CD4-positive, alpha-beta memory T cell (primary cell): ENCODE results near the gene PELI2. TPM values are rescaled to one million over a fixed set of nuclear protein-coding genes. Genes with fewer than 3 reads are reported as not detected.
"Not testable (repeated sequence)": the region's sequence is repeated elsewhere in the genome, so short reads cannot be mapped to it uniquely, and the experiment has no call there.

Experiments used
- CTCF ChIA-PET: fragments of 350-600 bp; sonication (Branson Sonifier 250); formaldehyde crosslinking; loops from one replicate; lab custom pipeline; 2021; ENCODE audit warnings: inconsistent platforms; ENCODE audit not compliant: partially characterized antibody; lab: Charles Lee
- POLR2A ChIA-PET: fragments of 350-600 bp; sonication (Branson Sonifier 250); formaldehyde crosslinking; loops from one replicate; lab custom pipeline; 2021; ENCODE audit not compliant: partially characterized antibody; lab: Charles Lee
- DNase-seq, 5 donors: peaks; one replicate each; pipeline versions ENCODE4 v3.0.0 to v3.0.0-alpha.2; 2020 to 2022; ENCODE audit warnings: mixed read lengths in 1 of 5
- H3K27ac ChIP-seq: one replicate; pipeline ENCODE4 v1.7.0; 2013; ENCODE audit warnings: low read depth, low read length
- H3K27me3 ChIP-seq: 2 replicates; pipeline ENCODE4 v1.7.0; 2013; ENCODE audit warnings: mild to moderate bottlenecking, low read length, moderate library complexity; ENCODE audit not compliant: insufficient read depth
- H3K36me3 ChIP-seq: 2 replicates; pipeline ENCODE4 v1.7.0; 2013; ENCODE audit warnings: mild to moderate bottlenecking, low read length, moderate library complexity; ENCODE audit not compliant: insufficient read depth
- H3K4me1 ChIP-seq: 2 replicates; pipeline ENCODE4 v1.7.0; 2013; ENCODE audit warnings: mild to moderate bottlenecking, low read length, moderate library complexity; ENCODE audit not compliant: insufficient read depth
- H3K4me3 ChIP-seq, 2 donors: one replicate each; pipeline ENCODE4 v1.7.0; 2013; ENCODE audit warnings: low read length in 2 of 2, mild to moderate bottlenecking in 1 of 2
- H3K9me3 ChIP-seq, 2 donors: one replicate each; pipeline ENCODE4 v1.7.0; 2013; ENCODE audit warnings: low read length in 2 of 2, control low read depth in 1 of 2; ENCODE audit not compliant: control insufficient read depth in 1 of 2
- H3K27ac Mint-ChIP-seq, 7 donors: one replicate each; pipeline ENCODE4 v1.8.0; 2020 to 2021; ENCODE audit warnings: mixed read lengths in 7 of 7, mild to moderate bottlenecking in 6 of 7, inconsistent platforms in 3 of 7, moderate library complexity in 3 of 7
- H3K27me3 Mint-ChIP-seq, 2 donors: one replicate each; pipeline ENCODE4 v1.8.0; 2020 to 2021; ENCODE audit warnings: mixed read lengths in 2 of 2
- H3K36me3 Mint-ChIP-seq, 2 donors: one replicate each; pipeline ENCODE4 v1.8.0; 2020 to 2021; ENCODE audit warnings: mixed read lengths in 2 of 2, inconsistent platforms in 1 of 2, mild to moderate bottlenecking in 1 of 2
- H3K4me1 Mint-ChIP-seq, 4 donors: one replicate each; pipeline ENCODE4 v1.8.0; 2020 to 2021; ENCODE audit warnings: mixed read lengths in 4 of 4, mild to moderate bottlenecking in 1 of 4
- H3K4me3 Mint-ChIP-seq, 8 donors: one replicate each; pipeline ENCODE4 v1.8.0; 2020 to 2021; ENCODE audit warnings: mixed read lengths in 8 of 8, mild to moderate bottlenecking in 7 of 8, moderate library complexity in 6 of 8, inconsistent platforms in 3 of 8
- H3K9me3 Mint-ChIP-seq, 8 donors: one replicate each; pipeline ENCODE4 v1.8.0; 2020 to 2021; ENCODE audit warnings: mixed read lengths in 8 of 8, mild to moderate bottlenecking in 5 of 8, inconsistent platforms in 3 of 8, moderate library complexity in 1 of 8
- intact Hi-C: fragments of 100-400 bp; cut with micrococcal nuclease; formaldehyde crosslinking; loops from one replicate; pipeline ENCODE4 v1.15.1; 2023
- polyA plus RNA-seq, 2 donors: library from polyadenylated mRNA; unstranded; fragments of 300-500 nt; fragmentation: Illumina TruSeq; gene quantifications; one replicate each; pipeline ENCODE4 v1.2.3, GENCODE V29; 2021
- total RNA-seq, 2 experiments: library from RNA; stranded (reverse); gene quantifications; one replicate each; pipeline ENCODE4 v1.2.3, GENCODE V29; 2021

PELI2 gene
- total and polyA plus RNA-seq, 4 experiments from 2014 or later: 1.2 to 16.4 (median 7.8) TPM

DNA sequence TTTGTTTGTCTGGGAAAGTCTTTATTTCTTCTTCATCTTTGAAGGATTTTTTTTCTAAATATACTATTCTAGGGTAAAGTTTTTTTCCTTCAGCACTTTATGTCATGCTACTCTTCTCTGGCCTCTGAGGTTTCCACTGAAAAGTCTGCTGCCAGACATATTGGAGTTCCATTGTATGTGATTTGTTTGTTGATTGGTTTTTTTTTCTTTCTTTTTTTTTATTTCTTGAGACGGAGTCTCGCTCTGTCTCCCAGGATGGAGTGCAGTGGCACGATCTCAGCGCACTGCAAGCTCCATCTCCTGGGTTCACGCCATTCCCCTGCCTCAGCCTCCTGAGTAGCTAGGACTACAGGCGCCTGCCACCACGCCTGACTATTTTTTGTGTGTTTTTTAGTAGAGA lies 48.4 kb downstream of the PELI2 start:
- H3K4me1 ChIP-seq, H3K27ac Mint-ChIP-seq, CTCF ChIA-PET, intact Hi-C loops, POLR2A ChIA-PET, H3K27me3 ChIP-seq, H3K4me3 ChIP-seq, H3K36me3 ChIP-seq, H3K27me3 Mint-ChIP-seq, H3K9me3 ChIP-seq, DNase-seq, H3K27ac ChIP-seq: not testable (repeated sequence)
- H3K4me3 Mint-ChIP-seq: peak overlapping the region in 1 of 8 donors; percentile 5
- peaks cover 10 to 30% (median 17%) of the 10 kb centered on the region in 4 donors for H3K4me1 Mint-ChIP-seq
- peaks cover 0 to 56% (median 47%) of the 10 kb centered on the region in 8 donors for H3K9me3 Mint-ChIP-seq
- H3K36me3 Mint-ChIP-seq: peaks cover 22 to 33% of the 10 kb centered on the region in 2 donors

DNA sequence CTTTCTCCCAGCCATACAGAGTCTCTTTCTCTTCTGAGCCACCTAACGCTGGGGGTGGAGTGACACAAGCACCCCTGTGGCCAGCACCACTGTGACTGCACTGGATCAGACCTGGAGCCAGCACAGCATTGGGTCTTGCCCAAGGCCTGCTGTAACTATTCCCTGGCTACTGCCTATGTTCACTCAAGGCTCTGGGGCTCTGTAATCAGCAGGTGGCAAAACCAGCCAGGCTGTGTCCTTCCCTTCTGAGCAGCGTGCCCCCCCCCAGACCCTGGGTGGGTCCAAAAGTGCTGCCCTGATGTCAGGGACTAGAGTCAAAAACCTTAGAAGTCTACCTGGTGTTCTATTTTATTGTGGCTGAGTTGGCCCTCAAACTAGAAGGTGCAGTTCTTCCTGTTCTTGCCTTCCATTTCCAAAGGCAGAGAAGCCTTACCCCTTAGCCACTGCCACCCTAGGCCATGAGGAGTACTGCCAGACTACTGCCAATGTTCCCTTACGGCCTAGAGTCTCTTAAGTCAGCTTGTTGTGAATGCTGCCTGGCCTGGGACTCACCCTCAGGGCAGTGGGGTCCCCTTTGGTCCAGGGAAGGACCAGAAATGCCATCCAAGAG lies 49.9 kb downstream of the PELI2 start:
- no peaks in the 10 kb centered on the region for H3K27me3 ChIP-seq

DNA sequence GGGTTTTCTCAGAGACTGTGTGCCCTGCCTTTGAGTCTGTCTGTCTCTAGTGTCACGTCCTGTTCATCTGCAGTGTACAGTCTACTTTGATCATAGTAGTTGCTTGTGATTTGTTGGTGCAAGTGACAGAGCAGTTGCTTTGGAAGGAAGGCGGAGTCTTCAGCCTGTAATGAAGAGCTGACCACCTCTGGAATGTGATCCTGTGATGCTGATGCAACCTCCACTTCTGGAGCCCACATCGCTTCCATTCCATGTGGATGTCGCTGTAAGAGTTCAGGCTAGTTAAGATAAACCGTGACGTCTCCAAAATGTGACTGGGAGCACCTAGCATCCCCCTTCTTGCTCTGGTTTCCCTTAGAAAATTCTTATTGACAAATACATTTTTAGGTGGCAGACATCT lies 51.8 kb downstream of the PELI2 start:
- intact Hi-C loops: no loop called here
- POLR2A ChIA-PET: no interaction called here

More for the DNA sequence above, 49.9 kb downstream of the PELI2 start:
- peaks cover 0 to 5% of the 10 kb centered on the region in 2 donors for H3K9me3 ChIP-seq
- CTCF ChIA-PET: no interaction called here
- Mint-ChIP-seq H3K36me3 (peaks cover 20 to 26% of the 10 kb centered on the region in 2 donors), H3K4me3 (peak overlapping the region in 1 of 8 donors; percentile 14), H3K9me3 (peaks cover 3 to 46% (median 40%) of the 10 kb centered on the region in 8 donors), H3K27ac (no peak overlapping the region), H3K27me3 (no peaks in the 10 kb centered on the region), H3K4me1 (peaks cover 14 to 41% (median 28%) of the 10 kb centered on the region in 4 donors)
- intact Hi-C loops: no loop called here
- H3K4me3 ChIP-seq: no peak overlapping the region
- peaks cover 16% of the 10 kb centered on the region for H3K4me1 ChIP-seq
- no peak overlapping the region for H3K27ac ChIP-seq
- H3K36me3 ChIP-seq: no peaks in the 10 kb centered on the region
- POLR2A ChIA-PET: no interaction called here
- DNase-seq: no peak

DNA sequence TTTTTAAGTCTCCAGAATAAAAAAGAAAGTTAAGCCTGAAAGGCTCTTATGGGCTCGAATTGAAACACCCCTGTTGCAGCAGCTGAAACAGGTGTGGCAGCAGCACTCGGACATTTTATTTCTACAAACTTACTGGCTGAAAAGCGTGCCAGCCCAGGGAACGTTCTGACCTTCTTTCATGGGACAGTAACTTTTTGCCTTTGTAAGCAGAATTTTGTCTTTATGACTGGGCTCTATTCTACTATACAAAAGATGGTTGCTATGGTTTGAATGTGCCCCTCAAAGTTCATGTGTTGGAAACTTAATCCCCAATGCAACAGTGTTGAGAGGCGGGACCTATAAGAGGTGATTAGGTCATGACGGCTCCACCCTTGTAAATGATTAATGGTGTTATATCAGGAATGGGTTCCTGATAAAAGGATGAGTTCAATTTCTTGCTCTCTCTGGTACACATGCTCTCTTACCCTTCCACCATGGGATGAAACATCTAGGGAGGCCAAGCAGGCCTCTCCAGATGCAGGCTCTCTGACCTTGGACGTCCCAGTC lies 52.7 kb downstream of the PELI2 start:
- Mint-ChIP-seq H3K36me3 (peaks cover 6 to 25% of the 10 kb centered on the region in 2 donors), H3K4me3 (peak overlapping the region in 2 of 8 donors; percentile 6 to 40), H3K27ac (peak overlapping the region in 2 of 7 donors; percentile 4 to 37), H3K4me1 (peaks cover 25 to 68% (median 40%) of the 10 kb centered on the region in 4 donors), H3K27me3 (no peaks in the 10 kb centered on the region), H3K9me3 (peaks cover 3 to 21% (median 13%) of the 10 kb centered on the region in 8 donors)
- Histone ChIP-seq H3K9me3 (no peaks in the 10 kb centered on the region), H3K4me3 (no peak overlapping the region), H3K27ac (no peak overlapping the region), H3K4me1 (peaks cover 22% of the 10 kb centered on the region), H3K27me3 (no peaks in the 10 kb centered on the region), H3K36me3 (no peaks in the 10 kb centered on the region)
- ChIA-PET CTCF (no interaction called here), POLR2A (no interaction called here)
- intact Hi-C loops: no loop called here
- DNase-seq: no peak

More for the DNA sequence above, 51.8 kb downstream of the PELI2 start:
- Mint-ChIP-seq H3K36me3 (peaks cover 11 to 30% of the 10 kb centered on the region in 2 donors), H3K4me3 (no peak overlapping the region), H3K27me3 (no peaks in the 10 kb centered on the region), H3K27ac (no peak overlapping the region), H3K9me3 (peaks cover 3 to 26% (median 21%) of the 10 kb centered on the region in 8 donors), H3K4me1 (peaks cover 25 to 60% (median 38%) of the 10 kb centered on the region in 4 donors)
- Histone ChIP-seq H3K27ac (no peak overlapping the region), H3K9me3 (peaks cover 0 to 2% of the 10 kb centered on the region in 2 donors), H3K4me3 (no peak overlapping the region), H3K36me3 (no peaks in the 10 kb centered on the region), H3K4me1 (peaks cover 22% of the 10 kb centered on the region), H3K27me3 (no peaks in the 10 kb centered on the region)
- no peak for DNase-seq
- CTCF ChIA-PET: no interaction called here

DNA sequence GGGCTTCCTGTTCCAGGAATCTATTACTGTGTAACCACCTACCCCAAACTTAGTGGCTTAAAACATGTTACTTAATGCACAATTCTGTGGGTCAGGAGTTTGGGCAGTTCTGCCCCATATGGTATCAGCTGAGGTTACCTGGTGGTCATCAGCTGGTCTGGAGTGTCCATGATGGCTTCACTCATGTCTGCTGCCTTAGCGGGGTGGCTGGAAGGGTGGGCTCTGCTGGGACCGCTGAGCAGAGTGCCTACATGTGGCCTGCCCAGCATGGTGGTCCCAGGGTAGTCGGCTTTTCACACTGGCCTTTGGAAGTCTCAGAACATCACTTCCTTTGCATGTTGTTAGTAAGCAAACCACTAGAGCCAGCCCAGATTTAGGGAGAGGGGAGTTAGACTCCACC lies 53.9 kb downstream of the PELI2 start:
- peaks cover 25 to 69% (median 40%) of the 10 kb centered on the region in 4 donors for H3K4me1 Mint-ChIP-seq

DNA sequence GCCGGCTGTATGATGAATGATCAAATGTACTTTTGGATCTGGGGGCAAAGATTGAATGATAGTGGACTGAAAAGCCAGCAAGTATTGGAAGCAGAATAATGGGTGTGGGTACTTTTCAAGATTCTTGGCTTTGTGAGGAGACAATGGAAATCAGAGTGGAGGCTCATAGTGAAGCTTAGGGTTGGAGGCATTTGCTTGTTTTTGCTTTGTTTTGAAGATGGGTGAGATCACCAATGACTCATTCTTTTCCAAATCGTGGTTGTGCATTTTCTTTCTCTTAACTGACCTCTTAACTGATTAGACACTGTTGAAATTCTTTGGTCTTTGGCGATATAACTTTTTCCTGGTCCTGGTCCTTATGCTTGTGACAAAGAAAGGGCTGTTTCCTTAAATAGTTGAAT lies 54.4 kb downstream of the PELI2 start:
- Histone ChIP-seq H3K9me3 (no peaks in the 10 kb centered on the region), H3K4me1 (peaks cover 22% of the 10 kb centered on the region), H3K27ac (no peak overlapping the region), H3K36me3 (no peaks in the 10 kb centered on the region), H3K27me3 (no peaks in the 10 kb centered on the region), H3K4me3 (no peak overlapping the region)
- intact Hi-C loops: no loop called here
- CTCF ChIA-PET: interaction anchor here (0.7 kb wide), 1 partner anchor 726 kb away, joined by 3 read pairs; no protein-coding TSS in a partner anchor
- Mint-ChIP-seq H3K27me3 (no peaks in the 10 kb centered on the region), H3K36me3 (peaks cover under 1 to 12% of the 10 kb centered on the region in 2 donors), H3K4me3 (peak overlapping the region in 6 of 8 donors; percentile 6 to 67 (median 27)), H3K4me1 (peaks cover 25 to 69% (median 38%) of the 10 kb centered on the region in 4 donors), H3K9me3 (peaks cover 0 to 5% (median 1%) of the 10 kb centered on the region in 8 donors), H3K27ac (peak overlapping the region in 4 of 7 donors; percentile 4 to 36 (median 9))
- no peak for DNase-seq
- POLR2A ChIA-PET: interaction anchor here (1.1 kb wide), 1 partner anchor 23 kb away, joined by 3 read pairs; no protein-coding TSS in a partner anchor

More for the DNA sequence above, 53.9 kb downstream of the PELI2 start:
- Mint-ChIP-seq H3K27ac (peak overlapping the region in 1 of 7 donors; percentile 36), H3K36me3 (peaks cover 2 to 17% of the 10 kb centered on the region in 2 donors), H3K4me3 (peak overlapping the region in 4 of 8 donors; percentile 6 to 56 (median 42)), H3K27me3 (no peaks in the 10 kb centered on the region), H3K9me3 (peaks cover 2 to 10% (median 5%) of the 10 kb centered on the region in 8 donors)
- Histone ChIP-seq H3K27me3 (no peaks in the 10 kb centered on the region), H3K36me3 (no peaks in the 10 kb centered on the region), H3K4me1 (peaks cover 22% of the 10 kb centered on the region), H3K4me3 (no peak overlapping the region), H3K27ac (no peak overlapping the region), H3K9me3 (no peaks in the 10 kb centered on the region)
- ChIA-PET CTCF (no interaction called here), POLR2A (interaction anchor here (1.1 kb wide), 1 partner anchor 23 kb away, joined by 3 read pairs; no protein-coding TSS in a partner anchor)
- no peak for DNase-seq
- intact Hi-C loops: no loop called here

DNA sequence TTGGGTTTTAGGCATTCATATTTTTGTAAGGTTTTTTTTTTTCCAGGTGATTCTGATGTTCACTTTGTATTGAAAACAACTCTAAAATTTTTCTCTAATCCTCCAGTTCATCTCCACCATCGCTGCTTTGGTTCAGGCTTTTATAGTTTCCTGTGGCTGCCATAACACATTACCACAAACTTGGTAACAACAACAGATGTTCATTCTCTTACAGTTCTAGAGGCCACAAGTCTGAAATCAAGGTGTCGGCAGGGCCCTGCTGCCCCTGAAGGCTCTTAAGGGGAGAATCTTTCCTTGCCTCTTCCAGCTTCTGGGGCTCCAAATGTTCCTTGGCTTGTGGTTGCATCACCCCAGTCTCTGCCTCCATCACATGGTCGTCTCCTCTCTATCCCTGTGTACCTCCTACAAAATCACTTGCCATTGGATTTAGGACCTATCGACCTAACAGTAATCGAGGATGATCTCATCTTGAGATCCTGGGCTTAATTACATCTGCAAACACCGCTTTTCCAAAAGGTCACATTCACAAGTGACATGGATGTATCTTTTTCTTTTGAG lies 55.2 kb downstream of the PELI2 start:
- intact Hi-C loops: no loop called here
- no peaks in the 10 kb centered on the region for H3K27me3 ChIP-seq
- peaks cover under 1 to 9% of the 10 kb centered on the region in 2 donors for H3K36me3 Mint-ChIP-seq
- peaks cover 25 to 69% (median 38%) of the 10 kb centered on the region in 4 donors for H3K4me1 Mint-ChIP-seq
- no peaks in the 10 kb centered on the region for H3K27me3 Mint-ChIP-seq
- H3K4me3 ChIP-seq: no peak overlapping the region
- ChIA-PET POLR2A (no interaction called here), CTCF (interaction anchor here (0.7 kb wide), 1 partner anchor 727 kb away, joined by 3 read pairs; no protein-coding TSS in a partner anchor)
- peak in 1 of 5 donors; percentile 33 for DNase-seq
- H3K27ac Mint-ChIP-seq: peak overlapping the region in 3 of 7 donors; percentile 33 to 84 (median 55)
- peak overlapping the region in 5 of 8 donors; percentile 0 to 67 (median 20) for H3K4me3 Mint-ChIP-seq
- peaks cover 0 to 4% (median 0%) of the 10 kb centered on the region in 8 donors for H3K9me3 Mint-ChIP-seq
- no peaks in the 10 kb centered on the region for H3K9me3 ChIP-seq
- no peak overlapping the region for H3K27ac ChIP-seq
- H3K36me3 ChIP-seq: no peaks in the 10 kb centered on the region
- H3K4me1 ChIP-seq: peaks cover 22% of the 10 kb centered on the region
